Progenitor cell of endocrine pancreas (in vitro differentiated cells): Measurements from ENCODE around the gene PALLD. TPM values are rescaled to one million over a fixed set of nuclear protein-coding genes. Genes with fewer than 3 reads are reported as not detected.

ENCODE experiments used
- DNase-seq: peaks from one replicate; pipeline ENCODE4 v3.0.0; 2021; ENCODE audit warnings: low spot score; ENCODE audit not compliant: unreplicated experiment
- H3K27ac Mint-ChIP-seq: 2 replicates; pipeline ENCODE4 v1.8.0; 2021; ENCODE audit warnings: mild to moderate bottlenecking, moderate library complexity, mixed read lengths
- H3K27me3 Mint-ChIP-seq: 2 replicates; pipeline ENCODE4 v1.8.0; 2021; ENCODE audit warnings: mixed read lengths
- H3K36me3 Mint-ChIP-seq: 2 replicates; pipeline ENCODE4 v1.8.0; 2022; ENCODE audit warnings: mixed read lengths; ENCODE audit not compliant: insufficient read depth
- H3K4me1 Mint-ChIP-seq: 2 replicates; pipeline ENCODE4 v1.8.0; 2021; ENCODE audit warnings: low read depth, mixed read lengths
- H3K4me3 Mint-ChIP-seq: 2 replicates; pipeline ENCODE4 v1.8.0; 2021; ENCODE audit warnings: low read depth, mild to moderate bottlenecking, moderate library complexity, mixed read lengths
- H3K9me3 Mint-ChIP-seq: 2 replicates; pipeline ENCODE4 v1.8.0; 2021; ENCODE audit warnings: low read depth, mixed read lengths
- total RNA-seq: library from RNA; stranded (reverse); gene quantifications from 2 replicates; pipeline ENCODE4 v1.2.1, GENCODE V29; 2021
- TF ChIP-seq, protein P1 (sequence below): fragments of 200-600 bp; sonication (generic); IDR thresholded peaks from one replicate; pipeline ENCODE4 v1.5.0; 2021; ENCODE audit warnings: antibody characterized with exemption, mild to moderate bottlenecking; ENCODE audit not compliant: unreplicated experiment

The PALLD gene
- total RNA-seq, 1 donor from 2014 or later: 43.2 TPM

DNA sequence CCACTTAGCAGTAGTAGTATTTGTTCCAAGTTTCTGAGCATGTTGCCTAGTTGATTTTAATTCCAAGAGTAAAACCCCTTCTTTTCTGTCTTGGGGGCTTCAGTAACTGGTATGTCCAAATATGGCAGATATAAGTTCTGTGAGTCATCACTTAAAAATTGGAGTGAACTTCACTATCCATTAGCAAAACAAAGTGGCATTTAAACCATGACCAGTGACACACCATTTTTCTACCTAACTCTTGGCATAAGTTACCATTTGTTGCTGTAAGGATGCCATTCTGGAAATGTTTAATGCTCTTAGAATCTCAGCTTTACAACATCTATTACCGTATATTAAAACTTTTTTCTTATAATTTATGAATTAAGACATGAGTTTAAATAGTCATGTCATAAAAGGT is 411.2 kb downstream of the PALLD start:
- DNase-seq: no peak
- TF ChIP-seq, protein P1, sequence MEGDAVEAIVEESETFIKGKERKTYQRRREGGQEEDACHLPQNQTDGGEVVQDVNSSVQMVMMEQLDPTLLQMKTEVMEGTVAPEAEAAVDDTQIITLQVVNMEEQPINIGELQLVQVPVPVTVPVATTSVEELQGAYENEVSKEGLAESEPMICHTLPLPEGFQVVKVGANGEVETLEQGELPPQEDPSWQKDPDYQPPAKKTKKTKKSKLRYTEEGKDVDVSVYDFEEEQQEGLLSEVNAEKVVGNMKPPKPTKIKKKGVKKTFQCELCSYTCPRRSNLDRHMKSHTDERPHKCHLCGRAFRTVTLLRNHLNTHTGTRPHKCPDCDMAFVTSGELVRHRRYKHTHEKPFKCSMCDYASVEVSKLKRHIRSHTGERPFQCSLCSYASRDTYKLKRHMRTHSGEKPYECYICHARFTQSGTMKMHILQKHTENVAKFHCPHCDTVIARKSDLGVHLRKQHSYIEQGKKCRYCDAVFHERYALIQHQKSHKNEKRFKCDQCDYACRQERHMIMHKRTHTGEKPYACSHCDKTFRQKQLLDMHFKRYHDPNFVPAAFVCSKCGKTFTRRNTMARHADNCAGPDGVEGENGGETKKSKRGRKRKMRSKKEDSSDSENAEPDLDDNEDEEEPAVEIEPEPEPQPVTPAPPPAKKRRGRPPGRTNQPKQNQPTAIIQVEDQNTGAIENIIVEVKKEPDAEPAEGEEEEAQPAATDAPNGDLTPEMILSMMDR: no peak
- no peaks in the 10 kb centered on the region for H3K27me3 Mint-ChIP-seq
- no peaks in the 10 kb centered on the region for H3K9me3 Mint-ChIP-seq
- no peak overlapping the region for H3K4me3 Mint-ChIP-seq
- H3K36me3 Mint-ChIP-seq: peaks cover 17% of the 10 kb centered on the region
- no peaks in the 10 kb centered on the region for H3K4me1 Mint-ChIP-seq
- H3K27ac Mint-ChIP-seq: no peak overlapping the region

DNA sequence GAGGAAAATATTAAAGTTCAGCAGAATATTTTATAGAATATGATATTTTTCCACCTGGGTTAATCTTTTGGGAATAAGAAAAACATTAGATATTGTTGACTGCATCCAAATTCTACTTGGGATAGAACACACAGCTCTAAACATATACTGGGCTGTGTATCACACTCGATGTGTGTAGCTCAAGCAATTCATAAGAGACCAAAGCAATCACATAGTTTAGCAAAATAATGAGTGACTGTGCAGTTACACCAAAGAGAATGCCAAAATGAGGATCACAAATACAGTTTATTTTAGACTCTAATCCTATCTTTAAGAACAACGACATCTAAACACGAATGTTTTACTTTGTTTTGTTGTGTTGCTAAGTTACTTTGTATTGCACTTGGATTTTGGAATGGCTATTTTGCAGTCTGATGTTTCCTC is 412.0 kb downstream of the PALLD start:
- Mint-ChIP-seq H3K36me3 (peaks cover 15% of the 10 kb centered on the region), H3K4me1 (no peaks in the 10 kb centered on the region), H3K9me3 (no peaks in the 10 kb centered on the region), H3K27me3 (no peaks in the 10 kb centered on the region), H3K4me3 (no peak overlapping the region), H3K27ac (no peak overlapping the region)
- TF ChIP-seq, protein P1: no peak
- no peak for DNase-seq

DNA sequence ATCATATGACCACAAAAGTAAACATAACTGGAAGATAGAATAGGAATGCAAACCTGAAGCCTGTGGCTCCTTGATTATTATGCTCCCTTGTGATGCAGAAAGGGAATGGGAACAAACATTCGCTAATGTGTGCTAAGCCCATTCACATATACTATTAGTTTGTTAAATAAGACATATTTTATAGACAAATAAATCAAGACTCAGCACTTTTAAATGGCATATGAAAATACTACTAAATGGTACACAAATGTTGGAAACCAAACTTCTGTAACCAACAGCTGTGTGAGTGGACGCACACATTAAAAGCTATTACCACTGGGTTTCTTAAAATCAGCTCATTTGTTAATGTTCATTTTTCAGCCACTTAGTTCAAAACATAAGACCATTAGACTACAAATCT is 417.2 kb downstream of the PALLD start:
- Mint-ChIP-seq H3K36me3 (peaks cover 9% of the 10 kb centered on the region), H3K9me3 (no peaks in the 10 kb centered on the region), H3K27me3 (no peaks in the 10 kb centered on the region), H3K4me1 (no peaks in the 10 kb centered on the region), H3K4me3 (no peak overlapping the region), H3K27ac (no peak overlapping the region)
- no peak for DNase-seq
- TF ChIP-seq, protein P1: no peak

DNA sequence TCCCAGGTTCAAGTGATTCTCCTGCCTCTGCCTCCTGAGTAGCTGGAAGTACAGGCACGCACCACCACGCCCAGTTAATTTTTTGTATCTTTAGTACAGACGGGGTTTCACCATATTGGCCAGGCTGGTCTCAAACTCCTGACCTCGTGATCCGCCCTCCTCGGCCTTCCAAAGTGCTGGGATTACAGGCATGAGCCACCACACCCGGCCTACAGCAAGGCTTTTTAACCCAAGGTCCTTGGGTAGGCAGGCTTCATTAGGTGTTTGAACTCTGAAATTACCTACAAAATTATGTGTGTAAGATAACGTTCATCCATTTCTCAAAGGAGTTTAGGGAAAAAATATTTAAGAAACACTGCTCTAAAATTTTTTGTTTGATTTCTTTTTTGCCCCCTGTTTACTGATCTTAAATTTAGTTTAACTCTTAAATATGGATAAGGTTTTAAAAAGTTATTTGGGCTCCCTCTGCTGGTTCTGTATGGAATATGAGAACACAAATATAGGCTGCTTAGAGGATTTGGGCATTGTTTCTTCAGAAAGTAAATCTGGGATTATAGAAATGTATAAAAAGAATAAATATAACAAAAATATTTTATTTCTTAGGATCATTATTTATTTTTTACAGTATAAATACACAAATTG is 420.4 kb downstream of the PALLD start:
- no peak for DNase-seq
- Mint-ChIP-seq H3K4me1 (no peaks in the 10 kb centered on the region), H3K4me3 (no peak overlapping the region), H3K9me3 (no peaks in the 10 kb centered on the region), H3K36me3 (peaks cover 4% of the 10 kb centered on the region), H3K27ac (peak overlapping the region; percentile 27), H3K27me3 (no peaks in the 10 kb centered on the region)
- TF ChIP-seq, protein P1: peak; percentile 79

DNA sequence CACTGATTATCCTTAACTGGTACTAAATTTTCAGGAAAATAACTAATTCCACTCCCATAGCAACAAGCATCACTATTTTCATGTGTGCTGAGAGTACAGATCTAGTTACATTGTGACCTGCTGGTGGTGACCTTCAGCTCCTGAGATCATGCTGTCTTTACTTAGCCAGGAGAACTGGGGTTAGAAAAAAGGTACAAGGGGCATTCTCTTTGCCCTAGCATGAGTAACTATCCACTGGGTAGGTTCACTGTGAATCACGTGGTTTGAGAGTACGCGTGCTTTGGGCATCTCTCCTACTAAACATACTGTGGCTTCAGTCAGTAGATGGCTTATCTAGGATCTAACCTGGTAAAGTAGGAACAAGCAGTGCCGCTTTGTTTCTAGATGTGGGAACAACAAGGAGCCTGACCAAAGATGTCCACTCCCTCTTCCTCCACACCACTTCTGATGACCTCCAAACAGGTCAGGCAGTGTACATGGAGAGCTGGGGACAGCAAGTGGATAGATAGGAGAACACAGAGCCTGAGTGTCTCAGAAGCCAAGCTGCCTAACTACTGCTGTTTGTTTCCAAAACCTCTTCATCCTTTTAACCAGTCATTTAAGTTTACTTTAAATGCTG is 423.0 kb downstream of the PALLD start:
- no peaks in the 10 kb centered on the region for H3K27me3 Mint-ChIP-seq
- TF ChIP-seq, protein P1: no peak
- H3K36me3 Mint-ChIP-seq: peaks cover 13% of the 10 kb centered on the region
- H3K27ac Mint-ChIP-seq: no peak overlapping the region
- H3K4me3 Mint-ChIP-seq: no peak overlapping the region
- DNase-seq: no peak
- H3K9me3 Mint-ChIP-seq: no peaks in the 10 kb centered on the region
- H3K4me1 Mint-ChIP-seq: no peaks in the 10 kb centered on the region
